GM12874 (cell line): ENCODE data around the gene CRBN.

Source experiments
- CTCF ChIP-seq: IDR thresholded peaks from 2 replicates; pipeline ENCODE4 v1.5.1; 2011; ENCODE audit warnings: low read depth, mild to moderate bottlenecking, control low read depth, low read length, moderate library complexity; ENCODE audit not compliant: insufficient read depth

CRBN gene

GRCh38 chr3:3149560-3149959 lies 29.9 kb downstream of the CRBN start:
- TF ChIP-seq CTCF, result no peak

- TF ChIP-seq CTCF, result no peak
These were observed 33.7 kb downstream of the CRBN start for GRCh38 chr3:3145831-3146230.

- TF ChIP-seq CTCF, result no peak
These were observed 37.6 kb downstream of the CRBN start for GRCh38 chr3:3141939-3142338.

GRCh38 chr3:3137526-3137925 lies 42.0 kb downstream of the CRBN start:
- no peak for TF ChIP-seq CTCF

GRCh38 chr3:3134750-3135448 lies 44.6 kb downstream of the CRBN start:
- no peak for TF ChIP-seq CTCF

GRCh38 chr3:3133500-3133899 lies 46.0 kb downstream of the CRBN start:
- TF ChIP-seq CTCF, result no peak

GRCh38 chr3:3129579-3129978 lies 49.9 kb downstream of the CRBN start:
- TF ChIP-seq CTCF, result no peak
